Fibroblast of gingiva (primary cell): ENCODE data around the gene FTL.
"Not testable (repeated sequence)": the region's sequence is repeated elsewhere in the genome, so short reads cannot be mapped to it uniquely, and the experiment has no call there.

ENCODE experiments used
- DNase-seq: peaks from one replicate; pipeline ENCODE4 v3.0.0-alpha.2; 2011; ENCODE audit warnings: low read depth

The FTL gene

GRCh38 chr19:48965040-48965805 lies at the start of gene FTL:
TSS of gene FTL (plus strand) at chr19:48965309. CDS start at chr19:48965508, 199 bp downstream.
- peak; percentile 98 for DNase-seq

GRCh38 chr19:48915757-48916156 lies 49.4 kb upstream of the FTL start:
- no peak for DNase-seq

GRCh38 chr19:48918071-48918470 lies 47.0 kb upstream of the FTL start:
- DNase-seq = no peak

- no peak for DNase-seq
Observed at GRCh38 chr19:48918801-48919247, 46.3 kb upstream of the FTL start.

- DNase-seq = not testable (repeated sequence)
Observed at GRCh38 chr19:48919271-48919670, 45.8 kb upstream of the FTL start.

- DNase-seq = no peak
Observed at GRCh38 chr19:48920949-48921348, 44.2 kb upstream of the FTL start.

GRCh38 chr19:48921721-48922500 lies 43.2 kb upstream of the FTL start:
- no peak for DNase-seq

- no peak for DNase-seq
Observed at GRCh38 chr19:48922548-48923490, 42.3 kb upstream of the FTL start.

GRCh38 chr19:48925240-48925843 lies 39.8 kb upstream of the FTL start:
- DNase-seq = peak; percentile 32

- not testable (repeated sequence) for DNase-seq
Observed at GRCh38 chr19:48925890-48926289, 39.2 kb upstream of the FTL start.

GRCh38 chr19:48926909-48927308 lies 38.2 kb upstream of the FTL start:
- DNase-seq = peak; percentile 95

GRCh38 chr19:48927692-48928091 lies 37.4 kb upstream of the FTL start:
- DNase-seq = not testable (repeated sequence)

- peak; percentile 6 for DNase-seq
Observed at GRCh38 chr19:48928164-48929025, 36.7 kb upstream of the FTL start.

GRCh38 chr19:48933382-48933932 lies 31.7 kb upstream of the FTL start, which contains the start of gene DHDH:
TSS of gene DHDH (plus strand) at chr19:48933699. CDS start at chr19:48933722, 23 bp downstream.
- no peak for DNase-seq

- DNase-seq = no peak
Observed at GRCh38 chr19:48934837-48935236, 30.3 kb upstream of the FTL start.

- DNase-seq = no peak
Observed at GRCh38 chr19:48935864-48936263, 29.2 kb upstream of the FTL start.

- DNase-seq = no peak
Observed at GRCh38 chr19:48938256-48938655, 26.9 kb upstream of the FTL start.

- no peak for DNase-seq
Observed at GRCh38 chr19:48940902-48941301, 24.2 kb upstream of the FTL start.

- no peak for DNase-seq
Observed at GRCh38 chr19:48943081-48943480, 22.0 kb upstream of the FTL start.

- no peak for DNase-seq
Observed at GRCh38 chr19:48945415-48945814, 19.7 kb upstream of the FTL start.
